MCF 10A (cell line): ENCODE results near the gene SS18. TPM values are rescaled to one million over a fixed set of nuclear protein-coding genes. Genes with fewer than 3 reads are reported as not detected.

Source experiments
- BruUV-seq: library from RNA; stranded (reverse); fragments of 400-500 nt; replicated peaks from 2 replicates; lab custom pipeline; 2021; lab: Mats Ljungman, UMichigan
- CTCF ChIA-PET: fragments of 300-600 bp; sonication (Branson Sonifier 250); formaldehyde crosslinking; extraction: SDS; loops from one replicate; lab custom pipeline; 2021; ENCODE audit warnings: antibody characterized with exemption, inconsistent platforms; lab: Yijun Ruan, JAX
- POLR2A ChIA-PET: fragments of 300-600, 350-650 bp; sonication (Branson Sonifier 250); formaldehyde crosslinking; extraction: SDS; loops from one replicate; lab custom pipeline; 2020; ENCODE audit warnings: antibody characterized with exemption, inconsistent platforms; lab: Yijun Ruan, JAX
- DNase-seq: peaks from one replicate; pipeline ENCODE4 v3.0.0-alpha.2; 2018; ENCODE audit not compliant: unreplicated experiment
- H3K27ac Mint-ChIP-seq: one replicate; pipeline ENCODE4 v1.8.0; 2022; ENCODE audit warnings: mild to moderate bottlenecking, low read depth, mixed read lengths; ENCODE audit not compliant: unreplicated experiment
- H3K27me3 Mint-ChIP-seq: one replicate; pipeline ENCODE4 v1.8.0; 2022; ENCODE audit warnings: mixed read lengths; ENCODE audit not compliant: insufficient read depth, unreplicated experiment
- H3K36me3 Mint-ChIP-seq: one replicate; pipeline ENCODE4 v1.8.0; 2022; ENCODE audit warnings: mild to moderate bottlenecking, moderate library complexity, mixed read lengths; ENCODE audit not compliant: insufficient read depth, unreplicated experiment
- H3K4me1 Mint-ChIP-seq: one replicate; pipeline ENCODE4 v1.8.0; 2022; ENCODE audit warnings: mixed read lengths; ENCODE audit not compliant: insufficient read depth, unreplicated experiment
- H3K4me3 Mint-ChIP-seq: one replicate; pipeline ENCODE4 v1.8.0; 2022; ENCODE audit warnings: mild to moderate bottlenecking, moderate library complexity, mixed read lengths; ENCODE audit not compliant: unreplicated experiment
- H3K9me3 Mint-ChIP-seq: one replicate; pipeline ENCODE4 v1.8.0; 2022; ENCODE audit warnings: mixed read lengths; ENCODE audit not compliant: unreplicated experiment
- CTCF ChIP-seq: fragments of 200-600 bp; IDR thresholded peaks from one replicate; pipeline ENCODE4 v1.8.0; 2022; ENCODE audit warnings: antibody characterized with exemption, mild to moderate bottlenecking; ENCODE audit not compliant: unreplicated experiment
- intact Hi-C: fragments of 100-400 bp; cut with micrococcal nuclease; formaldehyde crosslinking; loops from 2 replicates; pipeline ENCODE4 v1.14.1; 2022
- total RNA-seq: library from RNA; stranded (reverse); gene quantifications from 2 replicates; pipeline ENCODE4 v1.2.3, GENCODE V29; 2022

Gene SS18
- total RNA-seq, 1 experiment from 2014 or later: 89.9 TPM

- CTCF ChIA-PET: interaction anchor here (0.7 kb wide), 1 partner anchor 39 kb away, joined by 3 read pairs; no protein-coding TSS in a partner anchor
- Mint-ChIP-seq H3K4me1 (peaks cover 6% of the 10 kb centered on the region), H3K36me3 (peaks cover 71% of the 10 kb centered on the region), H3K27me3 (no peaks in the 10 kb centered on the region), H3K9me3 (no peaks in the 10 kb centered on the region), H3K27ac (no peak overlapping the region), H3K4me3 (no peak overlapping the region)
- POLR2A ChIA-PET: interaction anchor here (1.2 kb wide), 1 partner anchor 14 kb away, joined by 3 read pairs; no protein-coding TSS in a partner anchor
- DNase-seq: no peak
- no TSS peak for BruUV-seq
- TF ChIP-seq CTCF: no peak
- intact Hi-C loops: no loop called here
Measured at GRCh38 chr18:26074246-26074645, 16.2 kb downstream of the SS18 start.

GRCh38 chr18:26073758-26074157, 16.7 kb downstream of the SS18 start:
- CTCF ChIA-PET: no interaction called here
- intact Hi-C loops: no loop called here
- no peak for DNase-seq
- Mint-ChIP-seq H3K4me3 (no peak overlapping the region), H3K27me3 (no peaks in the 10 kb centered on the region), H3K9me3 (no peaks in the 10 kb centered on the region), H3K36me3 (peaks cover 76% of the 10 kb centered on the region), H3K4me1 (peaks cover 6% of the 10 kb centered on the region), H3K27ac (no peak overlapping the region)
- no peak for TF ChIP-seq CTCF
- POLR2A ChIA-PET: interaction anchor here (1.2 kb wide), 1 partner anchor 15 kb away, joined by 3 read pairs; no protein-coding TSS in a partner anchor
- no TSS peak for BruUV-seq

- CTCF ChIA-PET: no interaction called here
- no TSS peak for BruUV-seq
- DNase-seq: no peak
- H3K9me3 Mint-ChIP-seq: no peaks in the 10 kb centered on the region
- no peak overlapping the region for H3K27ac Mint-ChIP-seq
- POLR2A ChIA-PET: interaction anchor here (0.6 to 1.7 kb wide), 4 partner anchors 16 to 683 kb away, joined by 3 to 6 read pairs (median 3); no protein-coding TSS in a partner anchor
- H3K4me1 Mint-ChIP-seq: peaks cover 6% of the 10 kb centered on the region
- TF ChIP-seq CTCF: no peak
- H3K27me3 Mint-ChIP-seq: no peaks in the 10 kb centered on the region
- no peak overlapping the region for H3K4me3 Mint-ChIP-seq
- H3K36me3 Mint-ChIP-seq: peaks cover 82% of the 10 kb centered on the region
- intact Hi-C loops: no loop called here
Measured at GRCh38 chr18:26071725-26072124, 18.7 kb downstream of the SS18 start.

GRCh38 chr18:26071020-26071419, 19.4 kb downstream of the SS18 start:
- H3K9me3 Mint-ChIP-seq: no peaks in the 10 kb centered on the region
- no TSS peak for BruUV-seq
- no peak for TF ChIP-seq CTCF
- H3K4me3 Mint-ChIP-seq: no peak overlapping the region
- peaks cover 6% of the 10 kb centered on the region for H3K4me1 Mint-ChIP-seq
- no peak overlapping the region for H3K27ac Mint-ChIP-seq
- H3K36me3 Mint-ChIP-seq: peaks cover 85% of the 10 kb centered on the region
- CTCF ChIA-PET: no interaction called here
- H3K27me3 Mint-ChIP-seq: no peaks in the 10 kb centered on the region
- POLR2A ChIA-PET: interaction anchor here (0.6 kb wide), 1 partner anchor 26 kb away, joined by 3 read pairs; no protein-coding TSS in a partner anchor
- no peak for DNase-seq
- intact Hi-C loops: no loop called here
